NCI-H2171 treated with DMSO at 0.1 percent for 48 hours (cell line): ENCODE data around the gene RORC.
A peak's percentile ranks its signal among the peaks of the same experiment; 100 is the strongest.

ENCODE experiments used
- DNase-seq: peaks from one replicate; lab custom pipeline; 2025; lab: John Stamatoyannopoulos, UW

RORC gene

GRCh38 chr1:151825751-151826660, 5.6 kb downstream of the RORC start:
- DNase-seq: no peak

DNA sequence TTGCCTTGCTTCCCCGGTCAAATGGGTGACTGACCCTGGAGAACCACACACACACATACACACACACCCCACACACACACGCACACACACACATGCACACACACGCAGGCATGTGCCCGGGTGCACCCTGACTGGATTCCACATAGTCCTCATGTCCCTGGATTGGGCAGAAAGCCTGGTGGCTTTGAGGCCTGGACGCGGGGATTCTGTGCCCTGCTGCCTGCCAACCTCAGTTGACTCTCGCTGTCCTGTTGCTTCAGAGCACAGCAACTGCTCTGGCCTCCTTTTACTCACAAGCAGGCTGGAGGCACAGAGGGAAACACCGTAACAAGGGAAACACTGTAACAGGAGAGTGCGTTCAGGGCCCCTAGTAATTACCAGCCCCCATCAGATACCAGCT, 6.4 kb downstream of the RORC start:
- DNase-seq: no peak

GRCh38 chr1:151823175-151823574, 8.4 kb downstream of the RORC start:
- no peak for DNase-seq

- DNase-seq: no peak
These were observed 9.2 kb downstream of the RORC start for GRCh38 chr1:151822404-151822803.

- peak; percentile 14 for DNase-seq
These were observed 10.7 kb downstream of the RORC start for GRCh38 chr1:151820940-151821339.

GRCh38 chr1:151819976-151820623, 11.5 kb downstream of the RORC start:
- no peak for DNase-seq

GRCh38 chr1:151819227-151819835, 12.3 kb downstream of the RORC start:
- DNase-seq: no peak

- DNase-seq: peak; percentile 3
These were observed 14.3 kb downstream of the RORC start for GRCh38 chr1:151817353-151817730.

DNA sequence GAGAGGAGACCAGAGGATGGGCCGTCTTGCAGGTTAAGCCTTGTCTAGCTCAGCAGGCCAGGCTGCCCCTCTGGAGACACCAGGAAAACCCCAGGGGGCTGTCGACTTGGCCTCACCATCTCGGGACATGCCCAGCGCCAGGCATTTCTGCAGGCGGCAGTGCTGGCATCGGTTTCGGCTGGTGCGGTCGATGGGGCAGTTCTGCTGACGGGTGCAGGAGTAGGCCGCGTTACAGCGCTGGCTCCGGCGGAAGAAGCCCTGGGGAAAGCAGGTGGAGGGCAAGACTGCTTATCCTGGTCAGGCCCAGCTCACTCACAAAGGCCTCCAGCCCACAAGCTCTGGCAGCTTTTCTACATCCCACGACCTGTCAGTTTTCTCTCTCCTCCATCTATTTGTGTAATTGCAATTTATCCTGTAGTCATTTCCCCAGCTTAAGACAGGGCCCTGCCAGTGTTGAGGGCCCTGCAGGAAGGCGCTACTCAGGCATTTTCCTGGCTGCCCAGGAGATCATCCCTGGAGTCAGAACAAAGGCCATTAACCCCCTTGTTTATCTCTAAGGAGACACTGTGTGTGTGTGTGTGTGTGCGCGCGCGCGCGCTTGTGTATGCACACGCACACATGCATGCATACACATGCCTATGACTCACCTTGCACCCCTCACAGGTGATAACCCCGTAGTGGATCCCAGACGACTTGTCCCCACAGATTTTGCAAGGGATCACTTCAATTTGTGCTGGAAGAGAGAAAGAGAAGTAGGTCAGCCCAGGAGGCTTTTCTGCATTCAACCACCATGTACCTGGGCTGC, 14.9 kb downstream of the RORC start:
- DNase-seq: no peak

- DNase-seq: no peak
These were observed 15.8 kb downstream of the RORC start for GRCh38 chr1:151815716-151816327.

DNA sequence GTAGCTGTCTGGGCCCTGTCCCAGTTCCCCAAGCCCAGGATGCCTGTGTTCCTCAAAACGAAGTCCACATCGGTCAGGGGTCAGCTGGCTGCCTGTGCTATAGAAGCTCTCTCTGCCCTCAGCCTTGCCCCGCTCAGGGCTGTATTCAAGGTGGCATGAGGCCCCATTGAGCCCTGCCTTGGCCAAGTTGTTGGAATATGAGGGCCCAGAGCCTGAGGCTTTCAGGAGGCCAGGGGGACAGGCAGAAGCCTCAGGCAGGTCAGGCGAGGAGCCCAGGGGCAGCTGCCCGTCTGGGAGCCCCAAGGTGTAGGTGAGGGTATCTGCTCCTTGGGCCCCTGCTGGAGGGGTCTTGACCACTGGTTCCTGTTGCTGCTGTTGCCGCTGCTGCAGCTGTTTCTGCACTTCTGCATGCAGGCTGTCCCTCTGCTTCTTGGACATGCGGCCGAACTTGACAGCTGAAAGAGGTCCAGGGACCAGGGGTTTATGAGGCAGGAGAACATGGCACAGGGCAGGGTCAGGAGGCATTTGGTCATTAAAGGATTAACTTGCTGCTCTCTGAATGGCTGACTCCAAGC, 16.5 kb downstream of the RORC start:
- DNase-seq: no peak

- DNase-seq: no peak
These were observed 17.2 kb downstream of the RORC start for GRCh38 chr1:151814426-151814825.

- DNase-seq: no peak
These were observed 18.2 kb downstream of the RORC start for GRCh38 chr1:151813271-151813977.

DNA sequence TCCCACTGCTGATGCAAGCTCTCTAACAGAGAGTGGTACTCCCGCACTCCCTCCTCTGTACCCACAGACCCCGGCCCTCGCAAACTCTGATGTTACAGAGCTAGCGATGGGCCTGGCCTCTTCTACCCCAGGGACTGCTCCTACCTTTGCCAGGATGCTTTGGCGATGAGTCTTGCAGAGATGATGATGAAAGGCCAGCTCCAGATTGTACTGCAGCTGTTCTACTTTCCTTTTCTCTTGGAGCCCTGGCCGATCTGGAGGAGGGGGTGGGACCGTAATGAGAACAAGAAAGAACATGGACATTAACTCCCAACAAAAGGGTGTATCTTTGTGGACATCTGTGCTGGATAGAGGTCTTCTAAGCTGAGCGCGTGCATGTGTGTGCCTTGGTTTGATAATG, 20.4 kb downstream of the RORC start:
- DNase-seq: no peak

GRCh38 chr1:151809985-151810556, 21.5 kb downstream of the RORC start:
- DNase-seq: no peak

DNA sequence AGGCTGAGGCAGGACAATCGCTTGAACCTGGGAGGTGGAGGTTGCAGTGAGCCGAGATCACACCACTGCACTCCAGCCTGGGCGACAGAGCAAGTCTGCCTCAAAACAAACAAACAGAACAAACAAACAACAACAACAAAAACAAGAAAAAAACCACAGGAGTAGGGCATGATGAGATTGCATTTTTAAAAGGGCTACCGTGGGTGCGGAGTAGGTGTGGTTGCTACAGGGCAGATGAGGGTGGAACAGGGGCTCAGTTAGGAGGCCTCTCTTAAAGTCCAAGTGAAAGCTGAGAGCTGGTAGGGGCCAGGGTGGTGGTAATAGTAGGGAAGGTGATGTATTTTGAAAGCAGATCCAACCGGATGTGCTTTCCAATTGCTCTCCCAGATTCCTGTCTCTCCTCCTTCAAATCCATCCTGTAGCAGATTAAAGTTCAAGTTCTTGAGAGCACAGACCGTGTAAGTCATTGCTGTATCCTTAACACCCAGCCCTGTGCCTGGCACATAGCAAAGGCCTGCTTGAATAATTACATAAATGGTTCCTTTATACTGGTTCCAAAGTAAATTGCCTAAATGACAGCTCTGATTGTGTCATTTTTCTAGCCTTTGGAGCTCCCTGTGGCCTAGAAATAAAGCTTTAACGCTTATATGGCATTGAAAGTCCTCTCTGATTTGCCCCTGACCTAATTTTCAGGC, 22.2 kb downstream of the RORC start:
- DNase-seq: no peak

DNA sequence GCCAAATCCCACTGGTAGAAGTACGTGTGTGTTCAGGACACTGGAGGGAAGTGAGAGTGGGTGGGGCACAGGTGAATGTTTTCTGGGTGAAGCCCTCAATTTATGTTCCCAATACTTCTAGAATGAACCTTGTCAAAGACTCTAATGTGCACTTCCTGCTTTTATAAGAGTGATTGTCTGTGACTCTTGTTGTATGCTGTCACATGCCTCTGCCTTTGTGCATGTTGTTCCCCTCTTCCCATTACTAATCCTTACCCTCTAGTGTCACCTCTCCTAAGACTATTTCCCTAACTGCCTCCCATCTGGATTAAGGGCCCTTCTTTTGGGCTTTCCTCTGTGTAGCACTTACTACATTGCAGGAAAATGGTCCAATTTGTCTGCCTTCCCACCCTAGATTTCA, 23.8 kb downstream of the RORC start:
- no peak for DNase-seq

DNA sequence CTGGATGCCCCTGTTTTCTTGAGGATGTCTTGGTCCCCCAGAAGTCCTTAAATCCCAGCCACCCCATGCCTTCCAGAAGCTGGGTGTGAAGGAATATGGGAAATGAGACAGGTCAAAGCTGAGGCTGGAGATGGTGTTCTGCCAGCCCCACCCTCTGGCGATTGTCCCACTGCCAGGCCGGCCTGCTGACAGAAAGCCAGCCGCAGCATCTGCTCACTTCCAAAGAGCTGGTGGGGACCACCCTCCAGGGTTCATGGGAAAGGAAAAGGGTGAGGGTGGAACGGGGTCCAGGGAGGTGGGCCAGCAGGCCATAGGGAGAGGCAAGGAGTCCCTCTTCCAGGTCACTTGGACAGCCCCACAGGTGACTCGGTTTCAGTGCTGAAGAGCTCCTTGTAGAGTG, 24.5 kb downstream of the RORC start:
- no peak for DNase-seq

DNA sequence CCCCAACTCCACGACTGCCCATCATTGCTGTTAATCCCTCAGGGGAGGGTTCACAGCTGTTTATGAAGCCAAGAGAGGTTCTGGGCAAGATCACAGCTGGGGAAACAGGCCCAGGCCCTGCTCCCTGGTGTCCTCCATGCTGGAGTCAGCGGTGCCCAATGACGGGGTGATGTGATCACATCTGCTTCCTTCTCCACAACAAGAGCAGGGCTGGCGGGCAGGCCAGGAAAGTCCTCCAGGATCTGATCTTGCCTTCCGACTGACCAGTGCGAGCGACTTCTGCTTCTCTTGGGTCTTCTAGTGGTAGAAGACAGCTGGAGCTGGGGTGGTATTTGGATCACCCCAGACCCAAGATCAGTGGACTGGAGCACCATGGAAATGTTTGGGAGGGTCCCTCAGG, 25.4 kb downstream of the RORC start:
- no peak for DNase-seq
